Suprapubic skin (tissue), 4 donors: ENCODE results near the gene CYP46A1.

ENCODE experiments used
- CTCF ChIP-seq, 2 donors: fragments of 200-600 bp in 1 of 2; fragments of 450-650 bp in 1 of 2; sonication (generic) in 1 of 2; IDR thresholded peaks; one replicate each; pipeline ENCODE4 v1.5.1; 2016 to 2019; ENCODE audit warnings: antibody characterized with exemption in 2 of 2, mild to moderate bottlenecking in 1 of 2, moderate library complexity in 1 of 2
- EP300 ChIP-seq: sonication (generic); formaldehyde crosslinking; IDR thresholded peaks from one replicate; pipeline ENCODE4 v1.6.1; 2017; ENCODE audit warnings: antibody characterized with exemption
- POLR2A ChIP-seq, 2 donors: fragments of 450-650 bp; IDR thresholded peaks; one replicate each; pipeline ENCODE4 v1.6.1; 2017; ENCODE audit warnings: antibody characterized with exemption in 2 of 2, mild to moderate bottlenecking in 2 of 2, moderate library complexity in 2 of 2
- POLR2AphosphoS5 ChIP-seq, 3 donors: sonication (generic); formaldehyde crosslinking; IDR thresholded peaks; one replicate each; pipeline ENCODE4 v1.6.1; 2017; ENCODE audit warnings: antibody characterized with exemption in 3 of 3

- no peak for TF ChIP-seq CTCF (IDR thresholded peaks at IDR 0.05)
- no peak for TF ChIP-seq POLR2AphosphoS5 (IDR thresholded peaks at IDR 0.05)
- TF ChIP-seq EP300: no peak
- TF ChIP-seq POLR2A (IDR thresholded peaks at IDR 0.05): no peak
These were observed 11.4 kb upstream of the CYP46A1 start for GRCh38 chr14:99672506-99673304.
